A673 (cell line): ENCODE measurements around the gene SH3GL3. TPM values are rescaled to one million over a fixed set of nuclear protein-coding genes. Genes with fewer than 3 reads are reported as not detected.

Source experiments
- BruUV-seq: library from RNA; stranded (reverse); fragments of 400-500 nt; replicated peaks from 2 replicates; lab custom pipeline; 2021; lab: Mats Ljungman, UMichigan
- CTCF ChIA-PET: fragments of 300-600 bp; sonication (Branson Sonifier 250); formaldehyde crosslinking; loops from one replicate; lab custom pipeline; 2022; ENCODE audit warnings: antibody characterized with exemption; lab: Charles Lee
- POLR2A ChIA-PET: fragments of 300-600 bp; sonication (Branson Sonifier 250); formaldehyde crosslinking; loops from one replicate; lab custom pipeline; 2022; ENCODE audit warnings: antibody characterized with exemption; ENCODE audit not compliant: low non-redundant PET; lab: Charles Lee
- DNase-seq: peaks from one replicate; pipeline ENCODE4 v3.0.0-alpha.2; 2015; ENCODE audit warnings: low spot score
- H3K27ac ChIP-seq: fragments of 200-600 bp; sonication (generic); 2 replicates; pipeline ENCODE4 v1.5.1; 2016; ENCODE audit warnings: mixed run types, low read depth, mild to moderate bottlenecking, mixed read lengths, antibody characterized with exemption, low read length; ENCODE audit not compliant: poor library complexity, severe bottlenecking
- H3K27me3 ChIP-seq: fragments of 200-600 bp; sonication (generic); replicated peaks from 2 replicates; pipeline ENCODE4 v1.6.1; 2017; ENCODE audit warnings: mixed run types, low read depth, mild to moderate bottlenecking, mixed read lengths, antibody characterized with exemption, low read length; ENCODE audit not compliant: insufficient read depth, poor library complexity
- H3K36me3 ChIP-seq: fragments of 200-600 bp; sonication (generic); 2 replicates; pipeline ENCODE4 v1.6.1; 2016; ENCODE audit warnings: mixed run types, mild to moderate bottlenecking, mixed read lengths, antibody characterized with exemption, low read length; ENCODE audit not compliant: insufficient read depth, poor library complexity, severe bottlenecking
- H3K4me1 ChIP-seq: fragments of 200-600 bp; sonication (generic); 2 replicates; pipeline ENCODE4 v1.6.1; 2017; ENCODE audit warnings: mixed run types, mild to moderate bottlenecking, mixed read lengths, antibody characterized with exemption, low read length; ENCODE audit not compliant: insufficient read depth, poor library complexity, severe bottlenecking
- H3K4me3 ChIP-seq: fragments of 200-600 bp; sonication (generic); 2 replicates; pipeline ENCODE4 v1.5.1; 2016; ENCODE audit warnings: low read depth, mixed run types, mild to moderate bottlenecking, mixed read lengths, low read length; ENCODE audit not compliant: poor library complexity, severe bottlenecking
- H3K9me3 ChIP-seq: fragments of 200-600 bp; sonication (generic); 2 replicates; pipeline ENCODE4 v1.6.1; 2016; ENCODE audit warnings: mixed run types, low read depth, mild to moderate bottlenecking, mixed read lengths, antibody characterized with exemption, low read length; ENCODE audit not compliant: poor library complexity, severe bottlenecking
- CTCF ChIP-seq: fragments of 300-800, 200-600 bp; sonication (generic); conservative IDR thresholded peaks from 2 replicates; pipeline ENCODE4 v1.5.1; 2017; ENCODE audit warnings: low read depth, mild to moderate bottlenecking, antibody characterized with exemption, low read length, moderate library complexity, mixed read lengths
- EZH2 ChIP-seq: fragments of 200-600 bp; sonication (generic); IDR thresholded peaks from 2 replicates; pipeline ENCODE4 v1.6.1; 2017; ENCODE audit warnings: borderline replicate concordance, low read depth, mild to moderate bottlenecking, mixed read lengths, antibody characterized with exemption, low read length; ENCODE audit not compliant: poor library complexity, severe bottlenecking
- intact Hi-C: fragments of 100-400 bp; cut with micrococcal nuclease; formaldehyde crosslinking; loops from one replicate; pipeline ENCODE4 v1.10.0; 2022; ENCODE audit not compliant: unreplicated experiment
- total RNA-seq: library from RNA; stranded (reverse); gene quantifications from 2 replicates; pipeline ENCODE4 v1.2.3, GENCODE V29; 2021

Gene SH3GL3
- total RNA-seq, 1 experiment from 2014 or later: 25.6 TPM

- intact Hi-C loops: no loop called here
- ChIA-PET CTCF (interaction anchor here (1.0 to 2.0 kb wide), 3 partner anchors 115 to 313 kb away, joined by 3 to 7 read pairs (median 3); partner anchors contain the start of gene SH3GL3), POLR2A (no interaction called here)
- H3K4me1 ChIP-seq: no peaks in the 10 kb centered on the region
- TF ChIP-seq CTCF (no peak), EZH2 (no peak)
- H3K4me3 ChIP-seq: no peak overlapping the region
- BruUV-seq: no TSS peak
- no peaks in the 10 kb centered on the region for H3K36me3 ChIP-seq
- no peak overlapping the region for H3K27ac ChIP-seq
- no peaks in the 10 kb centered on the region for H3K27me3 ChIP-seq
- DNase-seq: no peak
- no peaks in the 10 kb centered on the region for H3K9me3 ChIP-seq
Observed at GRCh38 chr15:83561661-83562060, 114.5 kb downstream of the SH3GL3 start.

GRCh38 chr15:83565138-83565537 lies 118.0 kb downstream of the SH3GL3 start:
- H3K4me1 ChIP-seq: no peaks in the 10 kb centered on the region
- no peak for DNase-seq
- intact Hi-C loops: loop anchor here (5.0 kb wide), 2 partner anchors 182 to 467 kb away; no protein-coding TSS in a partner anchor
- H3K9me3 ChIP-seq: no peaks in the 10 kb centered on the region
- no peaks in the 10 kb centered on the region for H3K36me3 ChIP-seq
- H3K27me3 ChIP-seq: no peaks in the 10 kb centered on the region
- TF ChIP-seq CTCF: no peak
- no peak for TF ChIP-seq EZH2
- CTCF ChIA-PET: interaction anchor here (0.6 to 1.4 kb wide), 4 partner anchors 19 to 317 kb away, joined by 3 to 5 read pairs (median 4); no protein-coding TSS in a partner anchor
- POLR2A ChIA-PET: no interaction called here
- no TSS peak for BruUV-seq
- H3K4me3 ChIP-seq: no peak overlapping the region
- H3K27ac ChIP-seq: no peak overlapping the region

GRCh38 chr15:83565553-83566159 lies 118.5 kb downstream of the SH3GL3 start:
- H3K27ac ChIP-seq: no peak overlapping the region
- no peaks in the 10 kb centered on the region for H3K36me3 ChIP-seq
- no peaks in the 10 kb centered on the region for H3K9me3 ChIP-seq
- intact Hi-C loops: loop anchor here (5.0 kb wide), 2 partner anchors 182 to 467 kb away; no protein-coding TSS in a partner anchor
- no peaks in the 10 kb centered on the region for H3K27me3 ChIP-seq
- TF ChIP-seq CTCF (peak; percentile 75), EZH2 (no peak)
- H3K4me3 ChIP-seq: no peak overlapping the region
- ChIA-PET CTCF (interaction anchor here (0.6 to 1.4 kb wide), 5 partner anchors 19 to 481 kb away, joined by 3 to 5 read pairs (median 4); no protein-coding TSS in a partner anchor), POLR2A (no interaction called here)
- DNase-seq: peak; percentile 43
- H3K4me1 ChIP-seq: no peaks in the 10 kb centered on the region
- no TSS peak for BruUV-seq
